ENCODE results near the gene EXPH5. TPM values are rescaled to one million over a fixed set of nuclear protein-coding genes. Genes with fewer than 3 reads are reported as not detected.

The EXPH5 gene
- total and polyA plus RNA-seq, 2 of the 8 experiments (the other 6 are each of a cell fraction or from before 2014, with no cell fraction given), result 1.1 to 11.5 TPM

DNA sequence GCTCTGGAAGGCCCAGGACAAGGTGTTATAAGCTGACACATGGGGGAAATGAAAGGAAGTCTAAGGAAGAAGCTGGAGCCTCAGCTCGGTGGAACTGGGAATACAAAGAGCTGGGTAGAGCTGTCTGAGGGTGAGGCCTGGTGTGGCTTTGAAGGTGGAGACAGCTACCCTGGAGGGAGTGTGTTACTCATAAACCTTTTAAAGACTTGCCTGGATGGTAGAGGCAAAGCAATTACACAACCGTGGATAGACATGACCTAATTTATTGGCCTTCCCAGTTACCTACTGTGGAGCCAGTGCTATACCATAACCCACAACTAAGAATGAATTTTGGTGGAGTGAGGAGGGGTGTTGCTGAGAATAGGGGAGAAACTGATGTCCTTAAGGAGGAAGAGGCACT is 22.6 kb downstream of the EXPH5 start:
- Histone ChIP-seq H4K20me1 (replicated peaks in 1 of 2; ENCODE audit: control insufficient read depth in 1 of 2, insufficient read depth in 2 of 2, low read length in 2 of 2) (no peaks in the 10 kb centered on the region), H3K79me1 (ENCODE audit: low read depth, low read length) (no peaks in the 10 kb centered on the region), H2BK12ac (ENCODE audit: low read depth, low read length) (no peak overlapping the region), H3K27me3 (replicated peaks in 1 of 4; ENCODE audit: control insufficient read depth in 3 of 4, extremely low read depth in 1 of 4, insufficient read depth in 3 of 4, low read length in 3 of 4) (no peaks in the 10 kb centered on the region), H3K18ac (ENCODE audit: extremely low read depth, low read length) (no peak overlapping the region), H3K9ac (replicated peaks in 1 of 4; ENCODE audit: extremely low read depth in 1 of 4, low read depth in 3 of 4, low read length in 3 of 4) (no peak overlapping the region), H3K9me3 (ENCODE audit: insufficient read depth in 2 of 2, low read depth in 1 of 2, low read length in 1 of 2) (no peaks in the 10 kb centered on the region), H2AFZ (ENCODE audit: low read length) (no peak overlapping the region), H2BK120ac (replicated peaks; ENCODE audit: low read depth, low read length) (no peak overlapping the region), H3K56ac (replicated peaks; ENCODE audit: insufficient read length, low read depth, low read length) (no peak overlapping the region), H2BK20ac (ENCODE audit: low read length) (no peak overlapping the region), H3K14ac (ENCODE audit: insufficient read length) (no peak overlapping the region), H3K4ac (replicated peaks; ENCODE audit: insufficient read length, low read depth, low read length) (no peak overlapping the region), H3K23ac (ENCODE audit: insufficient read length) (no peak overlapping the region), H3K79me2 (ENCODE audit: control insufficient read depth in 1 of 2, insufficient read depth in 2 of 2, low read length in 2 of 2) (no peaks in the 10 kb centered on the region), H3K4me3 (ENCODE audit: extremely low read depth in 1 of 4, insufficient read depth in 2 of 4, low read depth in 3 of 4, low read length in 4 of 4) (no peak overlapping the region), H4K5ac (ENCODE audit: insufficient read length, low read depth, low read length) (no peak overlapping the region), H2BK15ac (ENCODE audit: low read length) (no peak overlapping the region), H3K23me2 (ENCODE audit: low read depth, low read length) (no peaks in the 10 kb centered on the region), H4K8ac (ENCODE audit: extremely low read depth, insufficient read depth, low read length) (no peak overlapping the region; the same call in 1 of the 2 replicates), H3K4me1 (replicated peaks in 1 of 4; ENCODE audit: control insufficient read depth in 3 of 4, insufficient read depth in 4 of 4, low read length in 3 of 4) (peaks cover 0 to 6% (median 1%) of the 10 kb centered on the region in 4 experiments; a peak in 2 of 7 replicates), H3K4me2 (ENCODE audit: insufficient read depth in 1 of 2, low read depth in 2 of 2, low read length in 2 of 2) (peak overlapping the region in 1 of 2 experiments; percentile 4; a peak in 1 of 4 replicates), H2BK5ac (ENCODE audit: low read depth, low read length) (no peak overlapping the region), H4K91ac (replicated peaks; ENCODE audit: insufficient read length, low read length) (no peak overlapping the region), H3K36me3 (ENCODE audit: control insufficient read depth in 2 of 4, insufficient read depth in 4 of 4, low read length in 3 of 4) (no peaks in the 10 kb centered on the region), H3K27ac (ENCODE audit: low read depth, low read length) (no peak overlapping the region), H2AK5ac (ENCODE audit: low read depth, low read length) (0 out of 2 replicates have a peak overlapping the region, but pooled peaks have one; percentile 49)
- WGBS, 2 experiments (ENCODE audit: extremely low coverage in 1 of 2, insufficient coverage in 1 of 2, insufficient read length in 1 of 2, insufficient replicate concordance in 2 of 2, low coverage in 1 of 2, low lambda C conversion rate in 2 of 2, missing lambda C conversion rate in 1 of 2), result 94% methylated on average over 2 of the region's 2 CpGs; no CpG with 5 or more reads in 1 of the 2 experiments
- no peak for DNase-seq (ENCODE audit: low read depth in 1 of 2, low spot score in 2 of 2)
- FAIRE-seq, result no peak
- ChIA-PET CTCF (ENCODE audit: partially characterized antibody) (interaction anchor here (1.0 kb wide), 1 partner anchor 70 kb away, joined by 3 read pairs; no protein-coding TSS in a partner anchor), POLR2A (ENCODE audit: partially characterized antibody) (no interaction called here)
- TF ChIP-seq KDM1A (IDR thresholded peaks at IDR 0.05; ENCODE audit: borderline replicate concordance, low read length) (no peak), RXRA (IDR thresholded peaks at IDR 0.05; ENCODE audit: insufficient read depth, low read depth, low read length) (no peak), TBP (IDR thresholded peaks at IDR 0.05; ENCODE audit: low read depth, low read length) (no peak), CTBP2 (IDR thresholded peaks at IDR 0.05; ENCODE audit: borderline replicate concordance, insufficient read depth, insufficient read length, low read length) (no peak), KDM4A (IDR thresholded peaks at IDR 0.05; ENCODE audit: low read depth, low read length, severe bottlenecking) (no peak), SIN3A (conservative IDR thresholded peaks at IDR 0.05 in 1 of 2, IDR thresholded peaks at IDR 0.05 in 1 of 2; ENCODE audit: low read depth in 1 of 2, low read length in 2 of 2) (no peak), CREB1 (IDR thresholded peaks at IDR 0.05) (no peak), NANOG (IDR thresholded peaks at IDR 0.05; ENCODE audit: insufficient read depth, low read depth, low read length, poor library complexity, severe bottlenecking) (no peak), JUND (IDR thresholded peaks at IDR 0.05; ENCODE audit: low read length) (no peak), BACH1 (IDR thresholded peaks at IDR 0.05; ENCODE audit: low read length) (no peak)
- TF ChIP-seq, protein P1, sequence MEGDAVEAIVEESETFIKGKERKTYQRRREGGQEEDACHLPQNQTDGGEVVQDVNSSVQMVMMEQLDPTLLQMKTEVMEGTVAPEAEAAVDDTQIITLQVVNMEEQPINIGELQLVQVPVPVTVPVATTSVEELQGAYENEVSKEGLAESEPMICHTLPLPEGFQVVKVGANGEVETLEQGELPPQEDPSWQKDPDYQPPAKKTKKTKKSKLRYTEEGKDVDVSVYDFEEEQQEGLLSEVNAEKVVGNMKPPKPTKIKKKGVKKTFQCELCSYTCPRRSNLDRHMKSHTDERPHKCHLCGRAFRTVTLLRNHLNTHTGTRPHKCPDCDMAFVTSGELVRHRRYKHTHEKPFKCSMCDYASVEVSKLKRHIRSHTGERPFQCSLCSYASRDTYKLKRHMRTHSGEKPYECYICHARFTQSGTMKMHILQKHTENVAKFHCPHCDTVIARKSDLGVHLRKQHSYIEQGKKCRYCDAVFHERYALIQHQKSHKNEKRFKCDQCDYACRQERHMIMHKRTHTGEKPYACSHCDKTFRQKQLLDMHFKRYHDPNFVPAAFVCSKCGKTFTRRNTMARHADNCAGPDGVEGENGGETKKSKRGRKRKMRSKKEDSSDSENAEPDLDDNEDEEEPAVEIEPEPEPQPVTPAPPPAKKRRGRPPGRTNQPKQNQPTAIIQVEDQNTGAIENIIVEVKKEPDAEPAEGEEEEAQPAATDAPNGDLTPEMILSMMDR (IDR thresholded peaks at IDR 0.05; ENCODE audit: control extremely low read depth in 1 of 3, insufficient read depth in 1 of 3, low read depth in 1 of 3, low read length in 3 of 3), result no peak
